K562 (cell line): ENCODE data around the gene DELE1. TPM values are rescaled to one million over a fixed set of nuclear protein-coding genes. Genes with fewer than 3 reads are reported as not detected.

Experiments used
- ARID3B ChIP-seq: fragments of 250-450 bp; sonication (Bioruptor Pico); IDR thresholded peaks from 2 replicates; pipeline ENCODE4 v1.4.0; 2020; ENCODE audit warnings: borderline replicate concordance
- FOXJ3 ChIP-seq: sonication (generic); formaldehyde crosslinking; IDR thresholded peaks from 2 replicates; pipeline ENCODE4 v1.4.0; 2020; ENCODE audit warnings: mild to moderate bottlenecking, missing genetic modification reagents
- HDAC6 ChIP-seq: IDR thresholded peaks from 2 replicates; pipeline ENCODE4 v1.6.1; 2012; ENCODE audit warnings: low read depth, mild to moderate bottlenecking, control low read depth, inconsistent platforms, low read length, moderate library complexity
- HOMEZ ChIP-seq: fragments of 250-450 bp; sonication (Bioruptor Pico); IDR thresholded peaks from 2 replicates; pipeline ENCODE4 v1.4.0; 2020; ENCODE audit warnings: mild to moderate bottlenecking, moderate library complexity
- RUNX1 ChIP-seq: sonication (generic); IDR thresholded peaks from 2 replicates; pipeline ENCODE4 v1.6.1; 2016; ENCODE audit warnings: antibody characterized with exemption, low read depth
- XRCC4 ChIP-seq: IDR thresholded peaks from one replicate; pipeline ENCODE4 v1.6.1; 2011; ENCODE audit not compliant: insufficient read depth, insufficient read length; ENCODE audit errors: extremely low read depth
- ZFP36 ChIP-seq: fragments of 150-350 bp; IDR thresholded peaks from 2 replicates; pipeline ENCODE4 v1.6.1; 2018; ENCODE audit warnings: low read length, low read depth; ENCODE audit not compliant: partially characterized antibody
- ZNF696 ChIP-seq: fragments of 250-450 bp; sonication (Bioruptor Pico); conservative IDR thresholded peaks from 2 replicates; pipeline ENCODE4 v1.4.0; 2020; ENCODE audit warnings: mild to moderate bottlenecking, moderate library complexity
- polyA plus RNA-seq, 8 experiments: library from polyadenylated mRNA; depleted of rRNA in 4 of 8; stranded (reverse) in 5 of 8; unstranded in 3 of 8; fragments of >200 nt; fragmentation: Nextera tagmentation in 2 of 8; fragmentation: Illumina TruSeq in 1 of 8; extraction: Ambion mirVana in 2 of 8; extraction: Trizol in 1 of 8; gene quantifications; 2 replicates each; pipeline versions ENCODE4 v1.2.1 to v1.2.3, GENCODE V29; 2011 to 2014; ENCODE audit warnings: inconsistent platforms in 1 of 8, missing spikeins in 1 of 8
- total RNA-seq, 7 experiments: library from RNA; depleted of rRNA in 6 of 7; stranded (reverse); fragments of >200 nt in 6 of 7; fragmentation: Illumina TruSeq in 2 of 7; extraction: Trizol in 2 of 7; gene quantifications; 2 replicates each; pipeline versions ENCODE4 v1.2.1 to v1.2.3, GENCODE V29; 2011 to 2021; ENCODE audit warnings: low replicate concordance in 1 of 7
- TF ChIP-seq, protein P1 (sequence below): fragments of 450-650 bp; IDR thresholded peaks from 2 replicates; pipeline ENCODE4 v1.6.1; 2016; ENCODE audit warnings: low read depth
- TF ChIP-seq, protein P2 (sequence below), 2 experiments: fragments of 450-650 bp in 1 of 2; sonication (generic) in 1 of 2; formaldehyde crosslinking in 1 of 2; IDR thresholded peaks in 1 of 2; conservative IDR thresholded peaks in 1 of 2; 2 replicates each; pipeline versions ENCODE4 v1.6.1 to v1.8.1; 2016 to 2023; ENCODE audit warnings: mild to moderate bottlenecking in 2 of 2, moderate library complexity in 2 of 2, inconsistent platforms in 1 of 2, missing genetic modification reagents in 1 of 2
- TF ChIP-seq, protein P3 (sequence below): IDR thresholded peaks from 2 replicates; pipeline ENCODE4 v1.6.1; 2012; ENCODE audit warnings: low read depth, low read length, improper control_type of control experiment, borderline replicate concordance

DELE1 gene
- total and polyA plus RNA-seq, 9 of the 15 experiments (the other 6 are each of a cell fraction or from before 2014, with no cell fraction given) = 16.6 to 74.4 (median 49.8) TPM

DNA sequence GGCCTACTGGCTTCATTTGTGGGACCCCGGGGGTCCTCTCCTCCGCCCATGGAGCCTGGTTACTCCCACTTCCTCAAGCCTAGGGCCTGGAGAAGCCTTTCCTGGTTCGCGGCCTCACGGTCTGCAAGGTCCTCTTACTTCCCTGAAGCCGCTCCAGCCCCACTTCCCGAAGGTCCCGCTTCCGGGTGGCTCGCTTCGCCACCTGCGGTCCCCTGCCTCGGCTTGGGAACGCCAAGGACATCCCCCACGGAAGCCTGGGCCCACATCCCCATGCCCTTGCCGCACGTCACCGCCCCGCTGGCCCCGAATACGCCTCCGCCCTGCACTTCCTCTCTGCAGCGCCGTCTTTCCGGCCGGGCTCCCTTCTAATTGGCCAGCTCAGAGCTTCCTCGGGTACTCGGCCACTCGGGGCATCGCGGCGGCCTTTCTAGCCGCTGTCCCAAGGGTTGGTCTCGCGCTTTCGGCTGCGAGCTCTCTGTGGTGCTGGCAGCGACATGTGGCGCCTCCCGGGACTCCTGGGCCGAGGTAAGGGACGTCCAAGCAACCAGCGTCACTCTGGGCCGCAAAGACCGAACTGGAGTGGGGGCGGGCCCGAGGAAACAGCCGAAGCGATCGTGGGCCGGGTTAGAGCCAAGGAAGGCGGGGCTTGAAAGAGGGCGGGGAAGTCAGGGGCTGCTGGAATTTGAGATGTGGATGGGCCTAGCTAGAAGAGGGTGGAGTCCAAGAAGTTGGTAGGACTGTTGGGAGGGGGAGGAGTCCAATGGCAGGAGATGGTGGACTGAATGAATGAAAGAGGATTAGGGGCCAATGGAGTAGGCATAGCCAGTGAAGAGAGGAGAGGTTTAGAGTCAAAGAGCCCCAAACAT lies at the start of gene DELE1 (continued):
- TF ChIP-seq HDAC6 (no peak), FOXJ3 (CRISPR knock-in tag) (no peak), ARID3B (CRISPR knock-in tag) (no peak), RUNX1 (no peak), ZFP36 (no peak), XRCC4 (no peak), HOMEZ (no peak), ZNF696 (CRISPR knock-in tag) (no peak)
- TF ChIP-seq, protein P1, sequence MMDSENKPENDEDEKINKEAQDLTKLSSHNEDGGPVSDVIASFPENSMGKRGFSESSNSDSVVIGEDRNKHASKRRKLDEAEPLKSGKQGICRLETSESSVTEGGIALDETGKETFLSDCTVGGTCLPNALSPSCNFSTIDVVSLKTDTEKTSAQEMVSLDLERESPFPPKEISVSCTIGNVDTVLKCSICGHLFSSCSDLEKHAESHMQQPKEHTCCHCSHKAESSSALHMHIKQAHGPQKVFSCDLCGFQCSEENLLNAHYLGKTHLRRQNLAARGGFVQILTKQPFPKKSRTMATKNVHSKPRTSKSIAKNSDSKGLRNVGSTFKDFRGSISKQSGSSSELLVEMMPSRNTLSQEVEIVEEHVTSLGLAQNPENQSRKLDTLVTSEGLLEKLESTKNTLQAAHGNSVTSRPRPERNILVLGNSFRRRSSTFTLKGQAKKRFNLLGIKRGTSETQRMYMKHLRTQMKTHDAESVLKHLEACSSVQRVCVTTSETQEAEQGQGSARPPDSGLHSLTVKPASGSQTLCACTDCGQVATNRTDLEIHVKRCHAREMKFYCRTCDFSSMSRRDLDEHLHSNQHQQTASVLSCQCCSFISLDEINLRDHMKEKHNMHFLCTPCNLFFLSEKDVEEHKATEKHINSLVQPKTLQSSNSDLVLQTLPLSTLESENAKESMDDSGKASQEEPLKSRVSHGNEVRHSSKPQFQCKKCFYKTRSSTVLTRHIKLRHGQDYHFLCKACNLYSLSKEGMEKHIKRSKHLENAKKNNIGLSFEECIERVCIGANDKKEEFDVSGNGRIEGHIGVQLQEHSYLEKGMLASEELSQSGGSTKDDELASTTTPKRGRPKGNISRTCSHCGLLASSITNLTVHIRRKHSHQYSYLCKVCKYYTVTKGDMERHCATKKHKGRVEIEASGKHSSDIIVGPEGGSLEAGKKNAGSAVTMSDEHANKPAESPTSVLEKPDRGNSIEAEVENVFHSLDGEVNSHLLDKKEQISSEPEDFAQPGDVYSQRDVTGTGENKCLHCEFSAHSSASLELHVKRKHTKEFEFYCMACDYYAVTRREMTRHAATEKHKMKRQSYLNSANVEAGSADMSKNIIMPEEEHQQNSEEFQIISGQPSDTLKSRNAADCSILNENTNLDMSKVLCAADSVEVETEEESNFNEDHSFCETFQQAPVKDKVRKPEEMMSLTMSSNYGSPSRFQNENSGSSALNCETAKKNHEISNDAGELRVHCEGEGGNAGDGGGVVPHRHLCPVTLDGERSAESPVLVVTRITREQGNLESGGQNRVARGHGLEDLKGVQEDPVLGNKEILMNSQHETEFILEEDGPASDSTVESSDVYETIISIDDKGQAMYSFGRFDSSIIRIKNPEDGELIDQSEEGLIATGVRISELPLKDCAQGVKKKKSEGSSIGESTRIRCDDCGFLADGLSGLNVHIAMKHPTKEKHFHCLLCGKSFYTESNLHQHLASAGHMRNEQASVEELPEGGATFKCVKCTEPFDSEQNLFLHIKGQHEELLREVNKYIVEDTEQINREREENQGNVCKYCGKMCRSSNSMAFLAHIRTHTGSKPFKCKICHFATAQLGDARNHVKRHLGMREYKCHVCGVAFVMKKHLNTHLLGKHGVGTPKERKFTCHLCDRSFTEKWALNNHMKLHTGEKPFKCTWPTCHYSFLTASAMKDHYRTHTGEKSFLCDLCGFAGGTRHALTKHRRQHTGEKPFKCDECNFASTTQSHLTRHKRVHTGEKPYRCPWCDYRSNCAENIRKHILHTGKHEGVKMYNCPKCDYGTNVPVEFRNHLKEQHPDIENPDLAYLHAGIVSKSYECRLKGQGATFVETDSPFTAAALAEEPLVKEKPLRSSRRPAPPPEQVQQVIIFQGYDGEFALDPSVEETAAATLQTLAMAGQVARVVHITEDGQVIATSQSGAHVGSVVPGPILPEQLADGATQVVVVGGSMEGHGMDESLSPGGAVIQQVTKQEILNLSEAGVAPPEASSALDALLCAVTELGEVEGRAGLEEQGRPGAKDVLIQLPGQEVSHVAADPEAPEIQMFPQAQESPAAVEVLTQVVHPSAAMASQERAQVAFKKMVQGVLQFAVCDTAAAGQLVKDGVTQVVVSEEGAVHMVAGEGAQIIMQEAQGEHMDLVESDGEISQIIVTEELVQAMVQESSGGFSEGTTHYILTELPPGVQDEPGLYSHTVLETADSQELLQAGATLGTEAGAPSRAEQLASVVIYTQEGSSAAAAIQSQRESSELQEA = no peak
- TF ChIP-seq, protein P2, sequence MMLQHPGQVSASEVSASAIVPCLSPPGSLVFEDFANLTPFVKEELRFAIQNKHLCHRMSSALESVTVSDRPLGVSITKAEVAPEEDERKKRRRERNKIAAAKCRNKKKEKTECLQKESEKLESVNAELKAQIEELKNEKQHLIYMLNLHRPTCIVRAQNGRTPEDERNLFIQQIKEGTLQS (IDR thresholded peaks at IDR 0.05) = no peak
- TF ChIP-seq, protein P2 (CRISPR knock-in tag; conservative IDR thresholded peaks at IDR 0.05) = no peak; the same call in 1 of the 2 replicates
- TF ChIP-seq, protein P3, sequence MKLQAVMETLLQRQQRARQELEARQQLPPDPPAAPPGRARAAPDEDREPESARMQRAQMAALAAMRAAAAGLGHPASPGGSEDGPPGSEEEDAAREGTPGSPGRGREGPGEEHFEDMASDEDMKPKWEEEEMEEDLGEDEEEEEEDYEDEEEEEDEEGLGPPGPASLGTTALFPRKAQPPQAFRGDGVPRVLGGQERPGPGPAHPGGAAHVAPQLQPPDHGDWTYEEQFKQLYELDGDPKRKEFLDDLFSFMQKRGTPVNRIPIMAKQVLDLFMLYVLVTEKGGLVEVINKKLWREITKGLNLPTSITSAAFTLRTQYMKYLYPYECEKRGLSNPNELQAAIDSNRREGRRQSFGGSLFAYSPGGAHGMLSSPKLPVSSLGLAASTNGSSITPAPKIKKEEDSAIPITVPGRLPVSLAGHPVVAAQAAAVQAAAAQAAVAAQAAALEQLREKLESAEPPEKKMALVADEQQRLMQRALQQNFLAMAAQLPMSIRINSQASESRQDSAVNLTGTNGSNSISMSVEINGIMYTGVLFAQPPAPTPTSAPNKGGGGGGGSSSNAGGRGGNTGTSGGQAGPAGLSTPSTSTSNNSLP = no peak
